GM23338 (cell line): ENCODE measurements around the gene MTERF2.

ENCODE experiments used
- CREB1 ChIP-seq: fragments of 250-450 bp; sonication (Bioruptor Pico); IDR thresholded peaks from 2 replicates; pipeline ENCODE4 v1.5.0; 2020; ENCODE audit warnings: low read depth, mild to moderate bottlenecking, moderate library complexity
- CTCF ChIP-seq, 2 experiments: fragments of 200-600 bp in 1 of 2; sonication (generic) in 1 of 2; conservative IDR thresholded peaks; 2 replicates each; pipeline versions ENCODE4 v1.5.1 to v1.6.1; 2016 to 2017; ENCODE audit warnings: antibody characterized with exemption in 2 of 2, low read depth in 2 of 2, mild to moderate bottlenecking in 2 of 2, moderate library complexity in 1 of 2
- POLR2AphosphoS5 ChIP-seq: IDR thresholded peaks from 2 replicates; pipeline ENCODE4 v1.6.1; 2016; ENCODE audit warnings: antibody characterized with exemption, low read depth
- REST ChIP-seq: IDR thresholded peaks from one replicate; pipeline ENCODE4 v1.6.1; 2018; ENCODE audit warnings: antibody characterized with exemption; ENCODE audit not compliant: unreplicated experiment

- TF ChIP-seq CTCF (conservative IDR thresholded peaks at IDR 0.05; ENCODE audit: low read depth in 2 of 2) (no peak), REST (no peak), CREB1 (CRISPR knock-in tag) (no peak), POLR2AphosphoS5 (no peak)
Measured at GRCh38 chr12:106975098-106975497, 11.8 kb downstream of the MTERF2 start.
